GM18870 (cell line): ENCODE measurements around the gene AIM2.
A peak's percentile ranks its signal among the peaks of the same experiment; 100 is the strongest.
"Not testable (repeated sequence)": the region's sequence is repeated elsewhere in the genome, so short reads cannot be mapped to it uniquely, and the experiment has no call there.

Source experiments
- ATAC-seq: cut with Tn5 transposase; IDR thresholded peaks from one replicate; pipeline ENCODE4 v1.9.1; 2021; ENCODE audit warnings: moderate library complexity; ENCODE audit not compliant: unreplicated experiment

Gene AIM2

DNA sequence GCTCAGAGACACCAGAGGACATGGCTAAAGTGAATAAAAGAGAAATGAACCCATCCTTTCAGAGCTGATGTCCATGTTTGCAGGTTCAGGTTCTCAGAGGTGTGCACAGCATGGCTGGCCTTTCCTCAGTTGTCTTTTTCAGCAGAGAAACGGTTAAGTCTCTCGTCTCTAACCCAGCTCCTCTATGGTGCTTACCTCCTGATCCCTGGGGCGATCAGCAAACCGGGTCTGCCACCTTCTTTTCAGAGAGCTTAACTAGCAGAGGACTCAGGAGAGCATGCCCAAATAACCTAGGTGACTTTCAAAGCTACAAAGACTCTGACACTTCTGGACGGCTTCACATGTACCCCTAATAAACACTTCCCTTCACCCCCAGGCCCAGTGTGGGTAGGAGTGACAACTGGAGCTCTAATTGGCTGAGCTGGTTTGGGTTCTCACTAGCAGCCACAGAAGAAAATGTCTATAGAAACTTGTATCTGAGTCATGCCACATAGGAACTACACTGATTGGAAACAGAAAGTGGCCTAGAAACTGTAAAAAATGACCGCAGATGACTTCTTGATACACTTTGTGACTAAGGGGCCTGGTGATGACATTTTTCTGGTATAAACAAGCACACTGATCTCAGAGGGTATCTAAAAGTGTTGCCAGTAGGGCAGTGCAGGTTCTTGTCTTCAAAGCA lies at the start of gene AIM2:
TSS of gene AIM2 (minus strand) at position 329 of the 682 bp plus-strand sequence. CDS start 3,267 bp downstream, outside the sequence.
- ATAC-seq: peak; percentile 81

DNA sequence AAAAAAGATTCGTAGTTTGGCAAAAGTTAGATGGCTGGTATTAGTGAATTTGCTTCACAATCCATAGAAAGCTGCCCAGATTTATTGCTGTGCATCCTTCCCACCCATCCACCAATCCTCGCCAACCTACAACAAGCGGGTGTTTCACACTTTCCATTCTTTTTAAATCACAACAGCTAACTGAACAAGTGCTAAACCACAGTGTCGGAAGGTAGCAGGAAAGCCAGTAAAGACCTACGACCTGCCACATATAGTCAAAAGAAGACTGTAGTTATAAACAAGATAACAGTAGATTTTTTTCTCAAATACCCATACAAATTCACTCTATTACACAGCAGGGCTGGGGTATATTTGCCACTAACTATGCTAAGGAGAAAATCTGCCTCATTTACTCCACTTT lies 47.0 kb upstream of the AIM2 start:
- ATAC-seq: no peak

- peak; percentile 86 for ATAC-seq
These were observed 45.5 kb upstream of the AIM2 start for GRCh38 chr1:159122005-159122621.

- ATAC-seq: peak; percentile 78
These were observed 45.0 kb upstream of the AIM2 start for GRCh38 chr1:159121526-159121925.

DNA sequence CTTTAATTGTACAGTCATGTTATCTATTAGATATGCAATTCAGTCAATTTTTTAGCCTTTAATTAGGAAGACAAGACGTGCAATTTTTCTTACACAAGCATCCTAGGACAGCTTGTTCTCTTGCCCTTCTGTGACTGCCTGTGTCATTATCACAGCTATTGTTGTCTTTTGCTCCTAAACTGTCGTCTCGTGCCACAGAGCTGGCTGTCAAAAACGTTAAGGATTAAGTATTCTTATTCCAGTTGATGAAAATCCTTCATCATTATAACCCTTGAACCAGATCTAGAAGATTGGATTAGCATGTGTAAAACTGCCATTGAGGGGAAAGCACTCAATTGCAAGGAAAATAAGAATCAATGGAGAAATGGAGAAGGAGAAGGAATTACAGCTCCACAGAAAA lies 43.8 kb upstream of the AIM2 start:
- no peak for ATAC-seq

DNA sequence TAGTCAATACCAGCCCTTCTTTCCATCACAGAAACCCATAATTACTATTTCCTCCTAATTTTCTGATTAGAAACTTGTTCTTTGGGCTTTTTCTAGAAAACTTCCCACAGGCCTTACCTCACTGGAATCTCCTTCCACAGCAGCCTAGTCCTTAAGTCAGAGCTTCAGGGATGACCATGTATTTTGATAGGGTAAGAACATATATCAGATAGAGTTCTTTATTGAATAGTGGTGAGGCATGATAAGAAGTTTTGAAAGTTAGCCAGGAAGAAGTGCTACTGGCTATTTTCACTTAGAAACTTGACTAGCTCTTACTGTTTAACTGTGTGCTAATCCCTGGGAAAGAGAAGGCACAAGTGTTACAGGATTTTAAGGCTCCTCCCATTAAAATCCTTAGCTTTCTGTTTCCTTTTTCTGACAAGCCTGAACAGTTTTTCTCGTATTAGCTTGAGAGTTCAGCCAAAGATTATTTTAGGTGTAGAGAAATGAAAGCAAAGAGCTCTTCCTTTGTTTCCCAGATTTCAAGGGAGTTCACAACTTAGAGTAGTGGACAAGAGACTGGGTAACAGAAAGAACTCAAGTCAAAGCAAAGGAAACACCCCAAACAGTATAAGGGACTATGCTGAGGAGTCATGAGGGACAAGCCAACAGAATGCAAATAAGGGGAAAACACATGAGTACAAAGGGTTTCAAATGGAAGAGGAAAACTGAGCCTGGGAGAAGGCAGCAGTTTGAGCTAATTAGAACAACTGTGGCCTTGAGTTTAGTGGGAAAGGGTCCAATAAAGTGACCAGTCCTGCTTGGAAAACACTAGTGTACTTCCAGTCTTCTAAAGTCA lies 37.2 kb upstream of the AIM2 start:
- ATAC-seq: no peak

DNA sequence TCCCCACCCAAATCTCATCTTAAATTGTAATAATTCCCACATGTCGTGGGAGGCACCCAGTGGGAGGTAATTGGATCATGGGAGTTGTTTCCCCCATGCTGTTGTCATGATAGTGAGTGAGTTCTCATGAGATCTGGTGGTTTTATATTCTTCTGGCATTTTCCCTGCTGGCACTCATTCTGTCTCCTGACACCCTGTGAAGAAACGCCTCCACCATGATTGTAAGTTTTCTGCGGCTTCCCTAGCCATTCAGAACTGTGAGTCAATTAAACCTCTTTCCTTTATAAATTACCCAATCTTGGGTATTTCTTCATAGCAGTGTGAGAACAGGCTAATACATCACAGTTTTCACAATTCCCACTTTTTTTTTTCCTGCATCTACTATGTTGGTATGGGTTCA lies 26.5 kb upstream of the AIM2 start:
- not testable (repeated sequence) for ATAC-seq

GRCh38 chr1:159100589-159100988 lies 24.0 kb upstream of the AIM2 start:
- ATAC-seq: no peak

DNA sequence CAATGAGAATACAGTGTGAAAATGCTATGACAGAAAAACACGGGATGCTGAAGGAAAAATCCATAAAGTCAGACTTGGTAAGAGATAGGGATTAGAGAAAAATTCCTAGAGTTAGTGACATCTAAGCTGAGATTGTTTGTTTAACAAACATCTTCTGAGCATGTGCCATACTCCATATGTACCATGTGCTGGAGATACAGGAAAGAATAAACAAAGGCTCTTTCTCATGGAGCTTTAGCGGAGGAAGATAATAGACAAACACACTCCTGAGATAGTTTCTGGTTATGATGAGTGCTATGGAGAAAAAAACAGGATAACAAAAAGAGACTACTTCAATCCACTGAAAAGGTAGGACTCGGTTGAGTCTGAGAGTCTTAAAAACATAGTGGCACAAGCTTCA lies 22.0 kb upstream of the AIM2 start:
- ATAC-seq: no peak

DNA sequence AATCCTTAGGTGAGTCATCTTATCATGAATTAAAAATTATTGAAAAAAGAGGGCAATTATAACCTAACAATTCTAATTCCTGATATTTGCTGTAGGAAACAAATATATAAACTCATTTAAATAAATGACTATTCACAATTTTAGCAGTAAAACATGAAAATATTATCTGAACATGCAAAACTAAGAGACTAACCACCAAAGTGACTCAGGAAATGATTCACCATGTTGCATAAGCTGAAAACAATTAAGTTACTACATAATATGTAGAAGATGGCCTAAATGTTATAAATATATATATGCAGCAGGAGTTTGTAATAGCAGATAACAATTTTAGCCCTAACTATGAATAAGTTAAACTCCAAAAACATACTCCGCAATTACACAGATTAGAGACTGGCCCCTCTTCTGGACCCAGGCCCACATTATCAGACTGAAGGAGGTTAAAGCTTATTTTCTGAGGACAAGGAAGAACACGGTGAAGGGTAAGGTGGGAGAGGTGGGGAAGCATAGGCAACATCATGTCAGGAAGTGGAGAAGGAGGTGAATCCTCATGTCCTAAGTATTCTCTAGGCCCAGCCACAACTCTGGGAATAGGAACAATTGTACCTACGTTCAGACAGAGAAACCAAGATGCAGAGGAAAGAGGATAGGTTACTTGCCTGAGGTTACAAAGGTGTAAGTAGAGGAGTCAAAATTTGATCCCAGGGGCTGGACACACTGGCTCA lies 15.6 kb upstream of the AIM2 start:
- no peak for ATAC-seq

DNA sequence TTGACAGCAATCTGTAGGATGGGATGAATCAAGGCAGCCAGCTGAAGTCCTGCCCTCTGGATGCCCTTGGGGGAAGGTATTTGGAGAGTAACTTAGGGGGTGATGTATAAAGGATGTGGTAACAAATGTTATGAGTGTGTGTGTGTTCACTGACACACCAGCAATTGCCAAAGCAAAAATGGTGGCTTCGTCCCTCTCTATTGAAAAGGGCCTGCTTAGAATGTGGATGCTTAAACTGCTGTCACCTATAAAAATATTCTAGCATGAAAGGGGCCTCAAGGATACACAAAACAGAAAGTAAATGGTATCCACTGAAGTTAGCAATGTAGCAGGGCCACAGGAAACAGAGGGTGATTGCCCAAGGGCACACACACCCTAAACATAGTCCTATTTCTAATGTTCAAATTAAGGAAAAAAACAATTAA lies 15.1 kb upstream of the AIM2 start:
- ATAC-seq: no peak

DNA sequence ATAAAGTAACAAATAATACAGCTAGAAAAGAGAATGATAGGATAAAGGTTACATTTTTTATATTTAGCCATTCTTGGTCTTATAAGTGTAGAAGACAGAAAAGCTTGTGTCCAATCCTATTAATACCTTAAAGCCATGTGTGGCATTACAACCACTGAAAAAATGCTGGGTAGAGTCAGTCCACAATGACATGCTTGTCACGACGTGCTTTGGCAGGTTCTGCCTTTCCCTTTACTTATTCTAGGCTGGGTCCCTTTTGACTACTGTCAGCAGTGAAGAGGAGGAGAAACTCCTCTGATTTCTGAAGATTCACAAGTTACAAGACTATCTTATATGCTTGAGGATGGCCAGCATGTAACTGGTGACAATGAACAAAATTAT lies 14.6 kb upstream of the AIM2 start:
- no peak for ATAC-seq

DNA sequence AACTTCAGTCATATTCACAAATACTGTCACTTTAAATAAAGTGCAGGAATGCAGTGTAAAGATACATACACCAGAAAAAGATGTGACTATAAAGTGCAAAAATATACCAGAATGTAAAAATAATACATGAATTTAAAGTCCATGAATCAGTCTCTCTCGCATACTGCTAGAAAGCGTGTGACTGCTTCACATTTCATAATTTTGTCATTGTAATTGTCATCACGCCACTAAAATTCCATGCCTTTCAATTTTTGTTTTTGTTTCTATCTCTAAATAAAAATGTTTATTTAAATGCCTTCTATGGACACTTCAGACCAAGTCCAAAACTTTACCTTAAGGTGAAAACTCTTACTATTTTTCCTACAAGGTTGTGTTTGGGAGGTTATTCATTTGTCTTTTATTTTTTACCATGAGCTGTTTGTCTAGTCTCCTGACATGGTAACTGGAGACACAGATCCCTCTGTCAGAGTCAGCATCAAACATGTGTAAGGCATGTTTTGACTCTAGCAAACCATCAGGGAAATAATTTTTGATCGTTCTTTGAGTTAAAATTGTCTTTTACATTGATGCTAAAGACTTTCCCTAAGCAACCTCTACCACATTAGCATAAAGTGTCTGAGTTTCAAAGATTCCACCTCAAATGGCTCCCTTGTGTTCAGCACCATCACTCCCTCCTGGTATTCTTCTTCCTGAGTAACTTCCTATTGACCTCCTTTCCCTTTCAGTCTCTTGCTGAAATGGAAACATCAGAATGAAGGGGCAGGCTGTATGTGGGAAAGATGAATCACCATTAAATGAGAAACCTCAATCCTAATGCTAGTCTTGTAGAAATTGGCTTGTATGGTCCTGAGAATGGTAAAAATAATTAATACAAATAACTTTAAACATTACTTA lies 14.0 kb upstream of the AIM2 start:
- no peak for ATAC-seq

DNA sequence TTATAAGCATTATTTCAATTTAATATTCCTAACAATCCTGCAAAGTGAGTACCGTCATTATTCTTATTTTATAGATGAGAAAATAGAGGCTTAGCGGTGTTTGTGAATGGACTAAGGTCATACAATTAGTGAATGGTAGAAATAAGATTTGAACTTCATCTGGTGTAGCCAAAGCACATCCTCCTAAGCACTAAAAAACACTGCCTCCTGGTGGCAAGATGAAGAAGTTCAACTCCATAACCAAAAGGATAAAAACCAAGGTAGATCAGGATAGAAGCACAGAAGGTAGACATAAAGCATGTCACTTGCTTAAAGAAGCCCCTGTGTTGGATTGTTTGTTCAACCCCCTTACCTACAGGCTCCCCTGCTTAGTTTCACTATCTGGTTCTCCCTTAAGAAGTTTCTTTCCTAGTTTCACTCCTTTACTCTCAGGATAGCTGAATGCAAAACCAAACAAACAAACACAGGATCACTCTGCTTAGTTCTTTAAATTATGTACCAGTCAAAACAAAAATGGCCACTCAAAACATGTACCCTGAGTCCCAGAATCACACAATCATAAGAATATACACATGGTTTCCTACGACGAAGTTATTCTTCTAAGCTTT lies 12.7 kb upstream of the AIM2 start:
- no peak for ATAC-seq

DNA sequence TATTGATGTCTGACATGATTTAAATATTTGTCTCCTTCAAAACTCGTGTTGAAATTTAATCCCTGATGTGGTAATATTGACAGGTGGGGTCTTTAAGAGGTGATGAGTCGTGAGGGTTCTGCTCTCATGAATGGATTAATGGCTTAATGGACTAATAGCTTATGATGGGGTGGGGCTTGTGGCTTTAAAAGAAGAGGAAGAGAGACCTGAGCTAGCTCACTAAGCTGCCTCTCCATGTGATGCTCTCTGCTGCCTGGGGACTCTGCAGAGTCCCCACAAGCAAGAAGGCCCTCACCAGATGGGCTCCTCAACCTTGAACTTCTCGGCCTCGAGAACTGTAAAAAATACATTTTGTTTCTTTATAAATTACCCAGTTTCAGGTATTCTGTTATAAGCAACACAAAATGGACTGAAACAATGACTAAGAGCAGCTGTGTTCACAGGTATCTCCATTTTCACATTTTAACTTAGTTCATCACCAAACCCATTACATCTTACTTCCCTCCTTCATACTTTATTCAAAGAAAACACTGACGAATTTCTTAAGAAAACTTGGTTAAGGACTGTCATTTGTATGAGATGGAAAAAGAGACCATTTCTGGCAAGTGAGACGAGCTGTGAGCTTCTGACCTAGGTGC lies 12.1 kb upstream of the AIM2 start:
- no peak for ATAC-seq

GRCh38 chr1:159088050-159088449 lies 11.5 kb upstream of the AIM2 start:
- no peak for ATAC-seq

GRCh38 chr1:159084867-159085266 lies 8.3 kb upstream of the AIM2 start:
- ATAC-seq: no peak

DNA sequence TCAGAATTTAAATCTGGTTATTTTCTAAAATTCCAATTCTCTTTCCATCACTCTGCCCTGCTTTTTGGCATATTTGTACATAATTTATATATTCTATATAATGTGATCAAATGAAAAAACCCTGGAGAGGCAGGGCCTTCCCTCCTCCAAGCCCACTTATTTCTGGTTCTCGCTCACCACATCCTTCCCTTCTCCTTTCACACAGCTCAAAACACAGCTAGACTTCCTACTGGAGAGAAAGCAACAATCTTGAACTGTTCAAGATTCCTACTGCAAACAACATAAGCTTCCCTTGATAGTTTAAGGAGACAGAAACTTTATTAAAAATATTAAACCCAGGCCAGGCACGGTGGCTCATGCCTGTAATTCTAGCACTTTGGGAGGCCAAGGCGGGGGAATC lies 7.6 kb upstream of the AIM2 start:
- no peak for ATAC-seq

GRCh38 chr1:159083013-159083412 lies 6.4 kb upstream of the AIM2 start:
- no peak for ATAC-seq
